Measurements from ENCODE around the gene CYFIP2.

- no peak for TF ChIP-seq CTCF (IDR thresholded peaks at IDR 0.05; ENCODE audit: low read length)
- TF ChIP-seq EZH2phosphoT487 (IDR thresholded peaks at IDR 0.05; ENCODE audit: low read length), result no peak
Measured at GRCh38 chr5:157351802-157352092, 85.8 kb downstream of the CYFIP2 start.
